ENCODE measurements around the gene MEST. TPM values are rescaled to one million over a fixed set of nuclear protein-coding genes. Genes with fewer than 3 reads are reported as not detected.

The MEST gene
- total RNA-seq, 1 experiment from 2014 or later = 112 TPM

- Histone ChIP-seq H3T11ph (ENCODE audit: low read length) (no peak overlapping the region), H4K91ac (ENCODE audit: insufficient read length, low read depth, low read length) (no peak overlapping the region), H2AFZ (ENCODE audit: low read length) (no peak overlapping the region), H2BK120ac (ENCODE audit: low read depth, low read length, poor library complexity, severe bottlenecking) (no peak overlapping the region), H2BK20ac (ENCODE audit: low read depth, low read length, poor library complexity, severe bottlenecking) (no peak overlapping the region), H3K27me3 (ENCODE audit: insufficient read depth, low read length) (no peaks in the 10 kb centered on the region; the same call in 1 of the 2 replicates), H3K4ac (ENCODE audit: low read depth, low read length) (no peak overlapping the region), H3K27ac (ENCODE audit: insufficient read length, low read depth, low read length) (no peak overlapping the region), H2BK5ac (ENCODE audit: insufficient read length, low read length) (no peak overlapping the region), H4K20me1 (ENCODE audit: control insufficient read depth, insufficient read depth, insufficient read length) (no peaks in the 10 kb centered on the region), H4K8ac (replicated peaks; ENCODE audit: insufficient read length, low read depth, low read length) (no peak overlapping the region), H3K79me2 (ENCODE audit: insufficient read depth, low read length) (peaks cover 8% of the 10 kb centered on the region; the same call in 1 of the 2 replicates), H2AK5ac (ENCODE audit: insufficient read length, low read length) (no peak overlapping the region), H2BK12ac (ENCODE audit: insufficient read length, low read depth, low read length) (no peak overlapping the region), H3K4me2 (ENCODE audit: insufficient read depth, insufficient read length, low read length) (no peak overlapping the region), H2BK15ac (ENCODE audit: low read depth, low read length) (no peak overlapping the region), H3K23ac (ENCODE audit: insufficient read length, low read depth, low read length) (no peak overlapping the region), H4K5ac (ENCODE audit: insufficient read length, low read depth, low read length) (no peak overlapping the region), H3K23me2 (ENCODE audit: insufficient read length, low read depth, low read length, poor library complexity, severe bottlenecking) (peaks cover 27% of the 10 kb centered on the region), H3K4me1 (ENCODE audit: insufficient read depth, low read length) (peaks cover 4% of the 10 kb centered on the region; the same call in 1 of the 2 replicates), H3K14ac (ENCODE audit: insufficient read depth, low read length) (no peak overlapping the region), H3K56ac (ENCODE audit: insufficient read length, low read depth, low read length) (no peak overlapping the region), H3K9me3 (ENCODE audit: control insufficient read depth, low read depth, low read length) (no peaks in the 10 kb centered on the region), H3K9ac (ENCODE audit: extremely low read depth, insufficient read length, low read length) (no peak overlapping the region), H3K79me1 (ENCODE audit: insufficient read depth, low read depth, low read length, poor library complexity, severe bottlenecking) (peaks cover 6% of the 10 kb centered on the region), H3K18ac (ENCODE audit: insufficient read length, low read depth, low read length) (no peak overlapping the region)
- Mint-ChIP-seq H3K9me3 (peaks cover 12 to 14% of the 10 kb centered on the region in 2 experiments), H3K27ac (no peak overlapping the region), H3K4me3 (no peak overlapping the region), H3K4me1 (peaks cover 27 to 36% of the 10 kb centered on the region in 2 experiments), H3K36me3 (ENCODE audit: insufficient read depth in 1 of 3, low read depth in 3 of 3) (peaks cover 38 to 53% (median 39%) of the 10 kb centered on the region in 3 experiments), H3K27me3 (ENCODE audit: low read depth) (peaks cover 37% of the 10 kb centered on the region)
- no peak for DNase-seq
- no peak for TF ChIP-seq CTCF (conservative IDR thresholded peaks at IDR 0.05)
- WGBS (ENCODE audit: extremely low coverage, insufficient read length, low lambda C conversion rate) = no CpG with 5 or more reads among the region's 2 CpGs
These were observed 2.6 kb downstream of the MEST start for GRCh38 chr7:130494431-130494858.
